OCI-M2 (cell line): ENCODE measurements around the gene DCAF12.

ENCODE experiments used
- DNase-seq: peaks from one replicate; lab custom pipeline; 2025; ENCODE audit not compliant: unreplicated experiment; lab: John Stamatoyannopoulos, UW

DCAF12 gene

GRCh38 chr9:34127035-34127948, 794 bp upstream of the DCAF12 start:
- no peak for DNase-seq

GRCh38 chr9:34125681-34126206, 754 bp downstream of the DCAF12 start:
- DNase-seq: no peak

GRCh38 chr9:34124926-34125325, 1.6 kb downstream of the DCAF12 start:
- DNase-seq: no peak

GRCh38 chr9:34124099-34124498, 2.4 kb downstream of the DCAF12 start:
- DNase-seq: no peak

- no peak for DNase-seq
Observed at GRCh38 chr9:34123682-34124081, 2.8 kb downstream of the DCAF12 start.

GRCh38 chr9:34121996-34122395, 4.5 kb downstream of the DCAF12 start:
- DNase-seq: no peak

- DNase-seq: no peak
Observed at GRCh38 chr9:34119713-34120112, 6.8 kb downstream of the DCAF12 start.

- no peak for DNase-seq
Observed at GRCh38 chr9:34114436-34114835, 12.1 kb downstream of the DCAF12 start.

GRCh38 chr9:34106110-34106509, 20.4 kb downstream of the DCAF12 start:
- no peak for DNase-seq

GRCh38 chr9:34102796-34103195, 23.7 kb downstream of the DCAF12 start:
- DNase-seq: no peak

- DNase-seq: no peak
Observed at GRCh38 chr9:34098307-34098706, 28.2 kb downstream of the DCAF12 start.

GRCh38 chr9:34097865-34098264, 28.6 kb downstream of the DCAF12 start:
- DNase-seq: no peak

- no peak for DNase-seq
Observed at GRCh38 chr9:34096751-34097150, 29.7 kb downstream of the DCAF12 start.

- DNase-seq: no peak
Observed at GRCh38 chr9:34093578-34093977, 32.9 kb downstream of the DCAF12 start.

GRCh38 chr9:34089311-34089710, 37.2 kb downstream of the DCAF12 start:
- DNase-seq: no peak

GRCh38 chr9:34087370-34087769, 39.1 kb downstream of the DCAF12 start:
- no peak for DNase-seq

- DNase-seq: no peak
Observed at GRCh38 chr9:34086864-34087263, 39.6 kb downstream of the DCAF12 start.

- DNase-seq: no peak
Observed at GRCh38 chr9:34085581-34086500, 40.7 kb downstream of the DCAF12 start.

GRCh38 chr9:34084562-34084961, 41.9 kb downstream of the DCAF12 start:
- no peak for DNase-seq

- DNase-seq: no peak
Observed at GRCh38 chr9:34079181-34079580, 47.3 kb downstream of the DCAF12 start.

GRCh38 chr9:34072868-34073590, 53.5 kb downstream of the DCAF12 start:
- no peak for DNase-seq
